IMR-90 (cell line): ENCODE results near the gene TBXAS1. TPM values are rescaled to one million over a fixed set of nuclear protein-coding genes. Genes with fewer than 3 reads are reported as not detected.

Source experiments
- ATAC-seq: fragments of 200-7000 bp; cut with Tn5 transposase; 2 replicates; pipeline ENCODE4 v1.9.1; 2020; ENCODE audit warnings: low read depth, mild to moderate bottlenecking, moderate library complexity
- BruUV-seq: library from RNA; stranded (reverse); fragments of 400-500 nt; replicated peaks from 2 replicates; lab custom pipeline; 2021; lab: Mats Ljungman, UMichigan
- CTCF ChIA-PET: fragments of 300-600 bp; formaldehyde crosslinking; extraction: SDS; loops from one replicate; lab custom pipeline; 2021; ENCODE audit warnings: antibody characterized with exemption; lab: Yijun Ruan, JAX
- POLR2A ChIA-PET: fragments of 300-600 bp; sonication (Branson Sonifier 250); formaldehyde crosslinking; loops from one replicate; lab custom pipeline; 2022; ENCODE audit warnings: antibody characterized with exemption; ENCODE audit not compliant: unreplicated experiment; lab: Charles Lee
- DNase-seq: peaks from one replicate; pipeline ENCODE4 v3.0.0; 2013
- H2AFZ ChIP-seq: replicated peaks from 2 replicates; pipeline ENCODE3; 2013; ENCODE audit warnings: low read length, mild to moderate bottlenecking; ENCODE audit not compliant: poor library complexity
- H2AK5ac ChIP-seq: 2 replicates; pipeline ENCODE4 v1.6.1; 2013; ENCODE audit warnings: low read depth, low read length, inconsistent platforms
- H2AK9ac ChIP-seq: replicated peaks from 2 replicates; pipeline ENCODE3; 2013; ENCODE audit warnings: mild to moderate bottlenecking, low read depth, low read length, moderate library complexity; ENCODE audit not compliant: poor library complexity
- H2BK120ac ChIP-seq: 2 replicates; pipeline ENCODE4 v1.6.1; 2013; ENCODE audit warnings: low read depth, low read length, inconsistent platforms
- H2BK15ac ChIP-seq: 3 replicates; pipeline ENCODE4 v1.6.1; 2013; ENCODE audit warnings: low read depth, low read length, inconsistent platforms
- H2BK20ac ChIP-seq: 2 replicates; pipeline ENCODE4 v1.6.1; 2013; ENCODE audit warnings: low read depth, mild to moderate bottlenecking, inconsistent platforms, low read length, moderate library complexity
- H2BK5ac ChIP-seq: 2 replicates; pipeline ENCODE4 v1.6.1; 2013; ENCODE audit warnings: mild to moderate bottlenecking, low read depth, low read length, inconsistent platforms; ENCODE audit not compliant: poor library complexity, severe bottlenecking
- H3K14ac ChIP-seq: replicated peaks from 2 replicates; pipeline ENCODE4 v1.6.1; 2013; ENCODE audit warnings: low read depth, low read length, inconsistent platforms
- H3K18ac ChIP-seq: 2 replicates; pipeline ENCODE4 v1.6.1; 2013; ENCODE audit warnings: low read depth, low read length, control low read depth
- H3K23ac ChIP-seq: 2 replicates; pipeline ENCODE4 v1.6.1; 2013; ENCODE audit warnings: low read depth, low read length, inconsistent platforms
- H3K27ac ChIP-seq: 2 replicates; pipeline ENCODE4 v1.5.1; 2013; ENCODE audit warnings: mild to moderate bottlenecking, control low read depth, low read length; ENCODE audit not compliant: insufficient read depth
- H3K27me3 ChIP-seq: 2 replicates; pipeline ENCODE4 v1.6.1; 2013; ENCODE audit warnings: low read length; ENCODE audit not compliant: control insufficient read depth, insufficient read depth
- H3K36me3 ChIP-seq: 2 replicates; pipeline ENCODE4 v1.6.1; 2013; ENCODE audit warnings: low read length, mixed read lengths; ENCODE audit not compliant: control insufficient read depth, insufficient read depth
- H3K4ac ChIP-seq: 2 replicates; pipeline ENCODE4 v1.6.1; 2013; ENCODE audit warnings: low read depth, low read length, inconsistent platforms
- H3K4me1 ChIP-seq: 2 replicates; pipeline ENCODE4 v1.6.1; 2013; ENCODE audit warnings: low read length, mixed read lengths; ENCODE audit not compliant: control insufficient read depth, insufficient read depth
- H3K4me2 ChIP-seq: 2 replicates; pipeline ENCODE4 v1.6.1; 2013; ENCODE audit warnings: low read depth, mild to moderate bottlenecking, control low read depth, low read length, moderate library complexity
- H3K4me3 ChIP-seq: 2 replicates; pipeline ENCODE4 v1.5.1; 2013; ENCODE audit warnings: low read depth, mild to moderate bottlenecking, control low read depth, low read length, moderate library complexity; ENCODE audit not compliant: insufficient read depth
- H3K56ac ChIP-seq: 2 replicates; pipeline ENCODE4 v1.6.1; 2013; ENCODE audit warnings: low read length, inconsistent platforms; ENCODE audit not compliant: insufficient read depth; ENCODE audit errors: extremely low read depth
- H3K79me1 ChIP-seq, 2 experiments: 2 replicates each; pipeline ENCODE4 v1.6.1; 2013; ENCODE audit warnings: low read length in 2 of 2, inconsistent platforms in 1 of 2, low read depth in 1 of 2
- H3K9ac ChIP-seq: 2 replicates; pipeline ENCODE4 v1.6.1; 2013; ENCODE audit warnings: low read depth, low read length, control low read depth
- H3K9me1 ChIP-seq: 2 replicates; pipeline ENCODE4 v1.6.1; 2013; ENCODE audit warnings: low read length, inconsistent platforms; ENCODE audit not compliant: insufficient read depth
- H3K9me3 ChIP-seq: 2 replicates; pipeline ENCODE4 v1.6.1; 2013; ENCODE audit warnings: low read length; ENCODE audit not compliant: control insufficient read depth, insufficient read depth
- H4K20me1 ChIP-seq: 2 replicates; pipeline ENCODE4 v1.6.1; 2013; ENCODE audit warnings: low read length, inconsistent platforms; ENCODE audit not compliant: insufficient read depth
- H4K5ac ChIP-seq: 2 replicates; pipeline ENCODE4 v1.6.1; 2013; ENCODE audit warnings: mild to moderate bottlenecking, low read depth, low read length, control low read depth
- H4K8ac ChIP-seq, 2 experiments: 2 replicates each; pipeline ENCODE4 v1.6.1; 2013; ENCODE audit warnings: low read depth in 2 of 2, low read length in 2 of 2, control low read depth in 1 of 2, inconsistent platforms in 1 of 2
- H4K91ac ChIP-seq: 2 replicates; pipeline ENCODE4 v1.6.1; 2013; ENCODE audit warnings: low read depth, low read length, inconsistent platforms; ENCODE audit not compliant: insufficient read depth
- BHLHE40 ChIP-seq: fragments of 150-350 bp; IDR thresholded peaks from 2 replicates; pipeline ENCODE4 v1.6.1; 2016; ENCODE audit warnings: mild to moderate bottlenecking, low read depth, low read length
- FOS ChIP-seq: fragments of 150-350 bp; IDR thresholded peaks from 2 replicates; pipeline ENCODE4 v1.6.1; 2016; ENCODE audit warnings: low read depth, low read length
- MAFK ChIP-seq: IDR thresholded peaks from 2 replicates; pipeline ENCODE4 v1.6.1; 2012; ENCODE audit warnings: low read depth, low read length, improper control_type of control experiment
- MAZ ChIP-seq: IDR thresholded peaks from 2 replicates; pipeline ENCODE4 v1.6.1; 2012; ENCODE audit warnings: low read depth, mild to moderate bottlenecking, low read length, improper control_type of control experiment, moderate library complexity, borderline replicate concordance
- MXI1 ChIP-seq: IDR thresholded peaks from 2 replicates; pipeline ENCODE4 v1.6.1; 2012; ENCODE audit warnings: low read depth, mild to moderate bottlenecking, low read length, moderate library complexity, borderline replicate concordance
- POLR2A ChIP-seq: IDR thresholded peaks from 2 replicates; pipeline ENCODE4 v1.6.1; 2012; ENCODE audit warnings: mild to moderate bottlenecking, low read depth, low read length
- RAD21 ChIP-seq: IDR thresholded peaks from 2 replicates; pipeline ENCODE4 v1.6.1; 2012; ENCODE audit warnings: low read length, improper control_type of control experiment
- RCOR1 ChIP-seq: IDR thresholded peaks from 2 replicates; pipeline ENCODE4 v1.6.1; 2012; ENCODE audit warnings: mild to moderate bottlenecking, low read length, improper control_type of control experiment; ENCODE audit not compliant: insufficient replicate concordance
- RFX5 ChIP-seq: IDR thresholded peaks from 2 replicates; pipeline ENCODE4 v1.8.0; 2012; ENCODE audit warnings: low read depth, mild to moderate bottlenecking, low read length, moderate library complexity
- SMC3 ChIP-seq: fragments of 150-350 bp; IDR thresholded peaks from 2 replicates; pipeline ENCODE4 v1.6.1; 2016; ENCODE audit warnings: low read depth, mild to moderate bottlenecking, antibody characterized with exemption, low read length, moderate library complexity
- WGBS, 2 experiments: methylation state at CpG; one replicate each; pipeline versions ENCODE4 v1.1.5 to v1.1.7; 2013; ENCODE audit warnings: missing lambda C conversion rate in 2 of 2; ENCODE audit not compliant: insufficient read length in 1 of 2; ENCODE audit errors: extremely low coverage in 2 of 2; 5-methylcytosine and 5-hydroxymethylcytosine counted together
- dilution Hi-C: fragments of 300-500 bp; cut with HindIII; formaldehyde crosslinking; loops from one replicate; pipeline ENCODE4 v1.14.3; 2018; ENCODE audit warnings: low sequenced_read_pairs; ENCODE audit not compliant: unreplicated experiment
- in situ Hi-C: fragments of 300-500 bp; cut with MboI; formaldehyde crosslinking; loops from 3 replicates; pipeline ENCODE4 v1.14.3; 2019; ENCODE audit warnings: low sequenced_read_pairs, inconsistent platforms, mixed read lengths
- intact Hi-C: fragments of 100-400 bp; cut with micrococcal nuclease; formaldehyde crosslinking; loops from 2 replicates; pipeline ENCODE4 v1.10.0; 2022
- polyA plus RNA-seq, 3 experiments: library from polyadenylated mRNA; depleted of rRNA; stranded (reverse); fragments of >200 nt; gene quantifications; 2 replicates each; pipeline ENCODE4 v1.2.3, GENCODE V29; 2012; ENCODE audit warnings: low replicate concordance in 1 of 3
- total RNA-seq: library from RNA; depleted of rRNA; stranded (reverse); fragments of >200 nt; gene quantifications from 2 replicates; pipeline ENCODE4 v1.2.3, GENCODE V29; 2012

The TBXAS1 gene
- total and polyA plus RNA-seq, 2 of the 4 experiments (the other 2 are of a cell fraction) = 5.9 to 10.8 TPM

GRCh38 chr7:140004672-140005071, 175.6 kb downstream of the TBXAS1 start:
- no peak overlapping the region for H3K18ac ChIP-seq
- no peak for ATAC-seq
- H3K4me3 ChIP-seq = no peak overlapping the region
- BruUV-seq = no TSS peak
- no peaks in the 10 kb centered on the region; a peak in 1 of 4 replicates for H3K79me1 ChIP-seq
- no peak overlapping the region for H3K4ac ChIP-seq
- no peaks in the 10 kb centered on the region for H3K9me3 ChIP-seq
- TF ChIP-seq RAD21 (no peak), FOS (no peak), MXI1 (no peak), MAFK (no peak), SMC3 (no peak), RCOR1 (no peak), RFX5 (no peak), BHLHE40 (no peak), POLR2A (no peak), MAZ (no peak)
- CTCF ChIA-PET = no interaction called here
- H3K4me2 ChIP-seq = no peak overlapping the region
- no peak overlapping the region for H2BK20ac ChIP-seq
- H3K27me3 ChIP-seq = no peaks in the 10 kb centered on the region
- no peak overlapping the region for H4K8ac ChIP-seq
- no peak overlapping the region for H3K56ac ChIP-seq
- no peak for DNase-seq
- H4K91ac ChIP-seq = no peak overlapping the region
- H2BK5ac ChIP-seq = no peak overlapping the region
- no peak overlapping the region for H4K5ac ChIP-seq
- in situ Hi-C loops (loop anchor here (5.0 to 10.0 kb wide), 4 partner anchors 227 to 570 kb away; partner anchors contain the start of gene HIPK2), intact Hi-C loops (loop anchor here (1.0 to 5.0 kb wide), 4 partner anchors 322 to 662 kb away; partner anchors contain the start of gene FMC1), dilution Hi-C loops (no loop called here)
- no peak overlapping the region for H3K27ac ChIP-seq
- peaks cover 4% of the 10 kb centered on the region; the same call in 1 of the 2 replicates for H4K20me1 ChIP-seq
- no peaks in the 10 kb centered on the region for H3K36me3 ChIP-seq
- no peak overlapping the region for H2AFZ ChIP-seq
- no peak overlapping the region for H3K9ac ChIP-seq
- POLR2A ChIA-PET = no interaction called here
- peaks cover 2% of the 10 kb centered on the region; the same call in 1 of the 2 replicates for H3K4me1 ChIP-seq
- no peak overlapping the region for H2BK120ac ChIP-seq
- no peak overlapping the region for H2BK15ac ChIP-seq
- H2AK5ac ChIP-seq = no peak overlapping the region
- H3K9me1 ChIP-seq = peaks cover 6% of the 10 kb centered on the region
- H3K14ac ChIP-seq = no peak overlapping the region
- no peak overlapping the region for H3K23ac ChIP-seq
- no peak overlapping the region for H2AK9ac ChIP-seq
- 95% methylated on average over 4 of the region's 6 CpGs; no CpG with 5 or more reads in 1 of the 2 experiments for WGBS, 2 experiments
